HG02642 (cell line): ENCODE data around the gene POLD2.
A peak's percentile ranks its signal among the peaks of the same experiment; 100 is the strongest.

ENCODE experiments used
- ATAC-seq: cut with Tn5 transposase; IDR thresholded peaks from one replicate; pipeline ENCODE4 v1.9.1; 2021; ENCODE audit warnings: mild to moderate bottlenecking; ENCODE audit not compliant: unreplicated experiment, poor library complexity

POLD2 gene

DNA sequence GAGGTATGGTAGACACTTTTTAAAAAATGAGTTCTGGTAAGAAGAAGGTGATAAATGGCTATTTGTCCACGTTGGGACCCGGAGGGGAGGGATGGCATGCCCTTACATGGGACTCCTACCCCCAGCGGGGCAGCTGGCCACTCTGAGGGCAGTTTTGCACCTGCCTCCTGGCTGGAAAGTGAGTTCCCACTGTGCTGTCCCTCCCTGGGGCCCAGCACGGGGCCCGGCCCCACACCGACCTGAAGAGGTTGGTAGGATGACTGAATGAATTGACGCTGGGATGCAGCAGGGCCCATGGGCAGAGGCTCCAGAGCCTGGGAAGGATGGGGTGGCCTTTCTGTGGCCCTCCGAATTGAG lies 19.8 kb downstream of the POLD2 start:
- no peak for ATAC-seq

- ATAC-seq: no peak
Observed at GRCh38 chr7:44102846-44103565, 20.3 kb downstream of the POLD2 start.

DNA sequence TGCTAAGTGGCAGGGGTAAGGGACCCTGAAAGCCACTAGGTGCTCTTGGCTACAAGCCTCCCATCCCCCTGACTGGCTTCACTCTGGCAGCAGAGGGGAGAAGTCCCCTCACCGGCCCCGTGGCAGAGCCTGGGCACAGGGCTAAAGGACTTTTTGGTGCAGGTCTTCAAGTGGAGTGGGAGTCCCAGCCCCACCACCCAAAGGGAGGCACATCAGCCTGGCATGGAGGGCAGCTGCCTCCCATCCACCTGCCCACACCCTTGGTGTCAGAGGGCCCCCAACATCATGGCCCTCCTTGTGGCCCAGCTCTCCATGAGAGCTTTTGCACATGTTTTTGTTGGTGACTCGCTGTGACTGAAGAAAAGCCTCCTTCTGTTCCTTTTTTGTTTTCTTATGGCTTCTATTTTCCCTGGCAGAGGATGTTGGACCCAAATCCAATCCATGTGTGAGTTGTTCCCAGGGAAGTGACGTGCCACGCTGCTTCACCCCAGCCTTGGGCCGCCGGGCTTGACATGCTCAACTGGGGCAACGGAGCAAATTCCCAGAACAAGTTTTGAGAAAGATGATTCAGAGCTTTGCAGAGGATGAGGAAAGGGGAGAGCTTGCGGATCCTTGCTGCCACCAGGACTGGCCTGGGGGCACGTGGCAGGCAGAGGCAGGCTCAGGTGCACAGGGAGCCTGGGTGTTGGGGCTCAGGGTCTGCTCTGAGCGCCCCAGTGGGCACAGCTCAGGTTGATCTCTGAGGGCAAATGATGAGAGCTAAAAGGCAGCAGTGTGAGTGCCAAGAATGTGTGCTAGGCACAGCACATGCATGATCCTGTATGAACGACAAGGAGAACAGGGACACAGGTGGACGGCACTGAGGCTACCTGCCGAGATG lies 21.1 kb downstream of the POLD2 start:
- ATAC-seq: no peak

DNA sequence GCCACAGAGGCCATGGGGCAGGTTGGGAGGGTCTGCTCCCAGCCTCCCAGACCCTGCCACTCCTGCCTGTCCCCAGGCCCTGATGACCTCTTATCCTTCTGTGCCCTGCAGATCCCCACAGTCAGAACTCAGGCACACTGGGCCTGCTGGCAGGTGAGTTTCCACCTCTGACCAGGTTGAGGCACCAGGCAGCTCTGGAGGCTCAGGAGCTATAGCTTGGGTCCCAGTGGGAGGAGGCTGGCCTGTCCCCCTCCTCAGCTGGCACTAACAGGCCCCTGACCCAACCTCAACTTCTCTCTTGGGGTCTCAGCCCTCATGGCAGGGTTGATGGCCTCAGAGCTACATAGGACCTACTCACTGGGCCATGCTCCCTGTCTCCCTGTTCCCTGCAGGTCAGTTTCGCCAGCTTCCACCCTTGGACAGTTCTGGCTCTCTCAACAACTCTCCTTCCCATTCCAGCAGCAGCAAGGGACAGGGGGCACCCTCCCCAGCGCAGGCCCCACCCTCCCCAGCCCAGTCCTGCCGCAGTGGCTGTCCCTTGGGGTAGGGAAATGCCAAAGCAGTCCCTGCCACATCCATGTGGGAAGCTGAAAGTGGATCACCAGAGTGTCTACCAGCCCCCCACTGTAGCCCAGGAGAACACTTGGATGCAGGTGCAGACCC lies 21.9 kb downstream of the POLD2 start:
- ATAC-seq: no peak

DNA sequence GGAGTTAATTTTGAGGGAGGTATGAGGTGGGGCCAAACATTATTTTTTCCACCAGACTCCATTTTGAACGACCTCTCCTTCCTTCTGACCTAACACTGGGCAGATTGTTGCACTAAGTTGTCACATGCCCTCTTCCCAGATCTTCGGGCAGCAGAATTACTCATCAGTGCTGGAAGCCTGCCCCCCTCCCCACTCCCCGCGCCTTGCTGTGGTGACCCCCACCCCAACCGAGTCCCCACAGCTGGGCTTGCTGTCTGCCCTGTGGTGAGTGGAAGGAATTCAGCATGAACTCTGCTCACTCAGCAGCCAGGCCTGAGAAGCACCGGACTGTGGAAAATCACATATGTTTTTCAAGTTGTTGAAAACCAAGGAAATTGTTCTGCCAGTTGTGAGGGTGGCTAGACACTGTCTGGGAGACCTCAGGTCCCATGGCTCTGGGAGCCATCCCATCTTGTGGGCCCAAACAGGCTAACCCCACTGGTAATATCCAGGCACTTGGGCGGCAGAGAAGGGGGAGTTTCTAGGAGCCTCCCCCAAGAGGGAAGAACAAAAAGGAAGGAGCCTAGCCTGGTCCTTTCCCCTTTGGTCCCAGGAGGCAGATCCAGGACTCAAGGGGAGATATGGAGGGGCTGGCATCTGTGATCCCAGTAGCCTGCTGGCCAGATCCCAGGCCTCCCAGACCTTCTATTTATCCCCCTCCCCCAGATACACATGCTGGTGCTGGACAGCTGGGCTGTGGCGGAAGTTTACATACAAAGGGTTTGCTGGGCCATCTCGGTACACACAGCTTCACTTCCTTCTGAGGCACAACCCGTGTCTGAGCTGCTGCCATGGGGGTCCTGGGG lies 22.7 kb downstream of the POLD2 start:
- ATAC-seq: no peak

GRCh38 chr7:44099669-44100068 lies 23.7 kb downstream of the POLD2 start:
- no peak for ATAC-seq

DNA sequence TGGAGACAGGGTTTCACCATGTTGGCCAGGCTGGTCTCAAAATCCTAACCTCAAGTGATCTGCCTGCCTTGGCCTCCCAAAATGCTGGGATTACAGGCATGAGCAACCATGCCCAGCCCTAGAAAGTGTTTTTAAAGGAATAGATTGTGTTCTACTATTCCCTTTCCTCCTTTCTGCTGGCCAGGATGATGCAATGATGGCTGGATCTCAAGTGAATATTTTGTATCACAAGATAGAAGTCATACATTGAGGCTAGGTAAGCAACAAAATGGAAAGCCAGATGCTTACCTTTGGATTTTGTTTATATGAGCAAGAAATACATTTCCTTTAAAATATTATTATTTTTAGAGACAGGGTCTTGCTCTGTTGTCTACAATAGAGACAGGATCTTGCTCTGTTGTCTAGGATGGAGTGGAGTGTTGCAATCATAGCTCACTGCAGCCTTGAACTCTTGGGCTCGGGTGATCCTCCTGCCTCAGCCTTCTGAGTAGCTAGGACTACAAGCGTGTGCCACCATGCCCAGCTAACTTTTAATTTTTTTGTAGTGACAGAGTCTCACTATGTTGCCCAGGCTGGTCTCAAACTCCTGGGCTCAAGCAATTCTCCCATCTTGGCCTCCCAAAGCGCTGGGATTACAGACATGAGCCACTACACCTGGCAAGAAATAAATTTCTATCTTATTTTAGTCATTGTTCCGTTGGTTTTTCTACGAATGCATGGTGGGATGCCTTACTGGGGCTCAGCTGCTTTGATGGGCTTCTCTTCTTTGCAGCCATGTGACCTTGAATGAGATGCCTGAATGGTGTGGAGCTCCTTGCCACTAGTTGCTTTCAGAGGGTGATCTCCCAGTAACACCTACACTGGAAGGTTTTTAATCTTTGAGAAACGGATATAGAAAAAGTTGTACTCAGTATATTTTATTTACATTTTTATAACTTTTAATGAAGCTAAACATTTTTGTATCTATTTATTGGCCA lies 25.0 kb downstream of the POLD2 start:
- no peak for ATAC-seq

DNA sequence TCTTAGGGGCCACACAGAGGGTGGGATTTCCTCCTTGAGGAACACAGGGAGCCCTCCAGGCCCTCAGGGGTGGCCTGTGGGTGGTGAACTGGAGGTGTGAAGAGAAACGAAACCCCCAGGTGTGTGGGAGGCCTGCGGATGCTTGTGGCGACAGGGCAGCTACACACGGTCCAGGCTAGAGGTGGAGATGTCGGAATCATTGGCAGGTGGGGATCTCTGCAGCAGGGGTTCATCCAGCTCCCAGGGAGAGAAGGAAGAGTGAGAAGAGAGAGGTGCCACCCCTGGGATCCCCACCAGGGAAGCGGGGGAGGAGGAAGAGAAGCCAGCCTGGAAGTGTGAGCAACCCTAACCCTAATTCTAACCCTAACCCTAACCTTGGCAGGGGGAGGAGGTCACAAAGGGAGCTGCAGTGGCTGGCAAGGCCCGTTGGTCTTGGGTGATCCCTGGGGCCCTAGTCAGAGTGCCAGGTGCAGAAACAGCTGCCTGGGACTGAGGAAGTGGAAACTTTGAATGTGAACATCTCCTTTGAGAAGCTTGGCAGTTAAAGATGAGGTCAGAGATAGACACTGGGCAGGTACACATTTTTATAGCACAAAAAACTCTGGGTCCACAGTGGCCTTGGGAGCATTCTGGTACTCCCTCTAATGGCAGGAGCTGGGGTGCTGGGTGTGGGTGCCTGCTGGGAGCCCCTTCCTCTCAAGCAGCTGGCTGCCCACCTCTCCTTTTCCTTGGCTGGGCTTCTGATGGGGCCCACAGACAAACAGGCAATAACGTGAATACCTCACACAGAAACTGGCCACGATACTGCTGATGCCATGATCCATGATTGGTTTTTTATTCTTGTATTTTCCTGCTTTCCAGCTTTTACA lies 26.1 kb downstream of the POLD2 start:
- ATAC-seq: peak; percentile 61

GRCh38 chr7:44096326-44096881 lies 26.9 kb downstream of the POLD2 start:
- ATAC-seq: no peak

- ATAC-seq: no peak
Observed at GRCh38 chr7:44095781-44096180, 27.6 kb downstream of the POLD2 start.

DNA sequence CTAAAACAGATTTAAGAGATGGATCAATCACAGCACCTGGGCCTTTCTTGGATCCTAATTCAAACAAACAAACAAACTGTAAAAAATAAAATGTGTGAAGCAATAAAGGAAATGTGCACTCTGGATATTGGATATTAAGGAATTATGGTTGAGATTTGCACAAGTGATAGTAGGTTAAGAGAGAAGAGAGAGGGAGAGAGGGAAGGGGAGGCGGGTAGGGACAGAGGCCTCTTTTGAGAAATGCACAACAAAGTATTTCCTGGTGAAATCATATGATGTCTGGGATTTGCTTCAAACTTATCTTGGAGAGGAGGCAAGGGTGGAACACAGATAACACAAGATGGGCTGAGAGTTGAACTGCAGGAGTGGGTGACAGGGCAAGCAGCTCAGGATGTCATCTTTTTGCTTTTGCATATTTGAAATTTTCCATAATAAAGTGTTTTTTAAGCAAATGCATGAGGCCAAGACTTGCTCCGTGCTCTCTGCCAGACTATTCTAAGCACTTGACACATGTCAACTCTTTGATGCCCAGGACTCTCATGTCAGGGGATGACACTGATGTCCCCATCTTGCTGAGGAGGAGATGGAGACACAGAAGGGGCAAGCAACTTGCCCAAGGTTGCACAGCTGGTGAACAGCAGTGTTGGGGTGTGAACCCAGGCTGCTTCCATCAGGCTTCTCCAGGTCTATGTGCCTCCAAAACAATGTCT lies 28.3 kb downstream of the POLD2 start:
- ATAC-seq: no peak

GRCh38 chr7:44094365-44094764 lies 29.0 kb downstream of the POLD2 start:
- ATAC-seq: no peak

GRCh38 chr7:44093102-44093641 lies 30.2 kb downstream of the POLD2 start:
- ATAC-seq: no peak

- ATAC-seq: no peak
Observed at GRCh38 chr7:44087911-44088838, 35.2 kb downstream of the POLD2 start.

DNA sequence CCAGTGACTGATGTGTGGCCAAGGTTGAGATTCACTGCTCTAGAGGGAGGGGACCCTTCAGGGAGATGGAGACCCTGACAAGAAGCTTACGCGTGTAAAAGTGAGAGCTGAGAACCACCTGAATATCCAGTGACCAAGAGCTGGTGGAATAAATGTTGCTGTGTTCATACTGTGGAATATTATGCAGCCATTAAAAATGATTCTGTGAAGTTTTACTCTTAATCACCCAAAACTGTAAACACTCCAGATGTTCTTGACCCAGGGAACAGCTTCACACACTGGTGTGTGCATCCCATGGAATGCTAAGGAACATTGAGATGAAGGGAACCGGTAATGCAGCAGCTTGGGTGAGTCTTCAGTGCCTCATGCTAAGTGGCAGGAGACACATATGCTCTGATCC lies 36.7 kb downstream of the POLD2 start:
- no peak for ATAC-seq

GRCh38 chr7:44085546-44085945 lies 37.8 kb downstream of the POLD2 start:
- no peak for ATAC-seq
